Tibial nerve (tissue), 4 donors: ENCODE data around the gene SORCS2.

Source experiments
- EP300 ChIP-seq, 2 donors: sonication (generic); formaldehyde crosslinking; IDR thresholded peaks; one replicate each; pipeline ENCODE4 v1.6.1; 2017; ENCODE audit warnings: antibody characterized with exemption in 2 of 2, mild to moderate bottlenecking in 1 of 2
- POLR2A ChIP-seq, 2 donors: fragments of 450-650 bp; IDR thresholded peaks; one replicate each; pipeline ENCODE4 v1.6.1; 2017; ENCODE audit warnings: antibody characterized with exemption in 2 of 2, mild to moderate bottlenecking in 2 of 2, moderate library complexity in 2 of 2
- TF ChIP-seq, protein P1 (sequence below), 5 experiments: fragments of 200-600 bp in 3 of 5; fragments of 450-650 bp in 2 of 5; sonication (generic) in 3 of 5; IDR thresholded peaks; one replicate each; pipeline ENCODE4 v1.5.1; 2016 to 2019; ENCODE audit warnings: antibody characterized with exemption in 5 of 5, mild to moderate bottlenecking in 3 of 5, moderate library complexity in 2 of 5

DNA sequence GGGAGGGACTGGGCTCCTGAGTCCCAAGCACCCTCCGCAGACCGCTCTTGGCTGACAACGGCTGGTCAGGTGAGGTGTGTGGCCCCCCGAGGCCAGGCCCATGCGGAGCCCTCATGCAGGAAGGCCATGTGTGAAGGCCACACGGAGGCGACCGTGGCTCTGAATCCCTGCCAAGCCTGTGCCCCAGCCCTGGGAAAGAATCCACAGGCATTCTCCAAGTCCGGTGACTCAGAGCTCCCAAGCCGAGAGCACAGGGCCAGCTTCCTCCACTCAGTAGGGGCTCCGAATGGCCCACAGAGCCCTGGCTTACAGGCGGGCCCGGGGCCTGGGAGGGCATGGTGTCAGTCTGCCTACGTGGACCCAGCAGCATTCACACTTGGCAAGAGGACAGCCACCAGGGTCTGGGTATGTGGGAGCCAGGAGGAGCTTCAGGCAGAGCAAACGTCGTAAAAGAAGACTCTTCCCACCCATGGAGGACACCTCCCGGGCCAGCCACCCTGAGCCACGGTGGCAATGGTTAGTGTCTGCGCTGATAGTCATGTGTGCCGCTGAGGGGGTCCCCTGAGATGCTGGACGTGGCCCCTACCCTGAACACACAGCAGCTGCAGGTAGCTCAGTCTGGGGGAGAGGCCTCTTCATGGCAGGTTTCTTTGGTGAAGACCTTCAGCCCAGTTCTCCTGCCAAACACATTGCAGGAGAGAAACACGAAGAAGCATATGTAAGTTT is 136.7 kb downstream of the SORCS2 start:
- TF ChIP-seq POLR2A (IDR thresholded peaks at IDR 0.05) (no peak), EP300 (IDR thresholded peaks at IDR 0.05) (peak in 1 of 2 donors; percentile 14)
- TF ChIP-seq, protein P1, sequence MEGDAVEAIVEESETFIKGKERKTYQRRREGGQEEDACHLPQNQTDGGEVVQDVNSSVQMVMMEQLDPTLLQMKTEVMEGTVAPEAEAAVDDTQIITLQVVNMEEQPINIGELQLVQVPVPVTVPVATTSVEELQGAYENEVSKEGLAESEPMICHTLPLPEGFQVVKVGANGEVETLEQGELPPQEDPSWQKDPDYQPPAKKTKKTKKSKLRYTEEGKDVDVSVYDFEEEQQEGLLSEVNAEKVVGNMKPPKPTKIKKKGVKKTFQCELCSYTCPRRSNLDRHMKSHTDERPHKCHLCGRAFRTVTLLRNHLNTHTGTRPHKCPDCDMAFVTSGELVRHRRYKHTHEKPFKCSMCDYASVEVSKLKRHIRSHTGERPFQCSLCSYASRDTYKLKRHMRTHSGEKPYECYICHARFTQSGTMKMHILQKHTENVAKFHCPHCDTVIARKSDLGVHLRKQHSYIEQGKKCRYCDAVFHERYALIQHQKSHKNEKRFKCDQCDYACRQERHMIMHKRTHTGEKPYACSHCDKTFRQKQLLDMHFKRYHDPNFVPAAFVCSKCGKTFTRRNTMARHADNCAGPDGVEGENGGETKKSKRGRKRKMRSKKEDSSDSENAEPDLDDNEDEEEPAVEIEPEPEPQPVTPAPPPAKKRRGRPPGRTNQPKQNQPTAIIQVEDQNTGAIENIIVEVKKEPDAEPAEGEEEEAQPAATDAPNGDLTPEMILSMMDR (IDR thresholded peaks at IDR 0.05): no peak
